Stimulated activated CD4-positive, alpha-beta T cell treated with anti-CD3 and anti-CD28 coated beads, Interleukin-4, amount 100 ng/mL, for 48 hours (primary cell): ENCODE measurements around the gene MYO9B.

Source experiments
- DNase-seq, 2 donors: peaks; one replicate each; pipeline ENCODE4 v3.0.0-alpha.2; 2020; ENCODE audit warnings: low read depth in 2 of 2

The MYO9B gene

DNA sequence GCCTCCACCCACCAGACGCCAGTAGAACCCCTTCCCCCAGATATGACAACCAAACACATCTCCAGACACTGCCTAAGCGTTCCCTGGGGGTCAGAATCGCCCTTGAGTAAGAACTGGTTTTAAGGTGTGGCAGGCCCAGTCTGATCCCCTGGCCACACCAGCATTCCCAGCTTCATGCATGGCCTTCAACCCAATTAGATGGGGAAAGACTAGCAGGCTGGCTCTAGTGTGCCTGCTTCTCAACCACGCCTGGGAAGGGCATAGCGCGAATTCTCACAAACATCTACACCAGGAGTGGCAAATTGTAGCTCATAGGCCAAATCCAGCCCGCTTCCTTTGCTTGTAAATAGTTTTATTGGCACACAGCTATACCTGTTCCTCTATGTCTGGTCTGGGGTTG lies 13.9 kb upstream of the MYO9B start:
- DNase-seq: no peak

DNA sequence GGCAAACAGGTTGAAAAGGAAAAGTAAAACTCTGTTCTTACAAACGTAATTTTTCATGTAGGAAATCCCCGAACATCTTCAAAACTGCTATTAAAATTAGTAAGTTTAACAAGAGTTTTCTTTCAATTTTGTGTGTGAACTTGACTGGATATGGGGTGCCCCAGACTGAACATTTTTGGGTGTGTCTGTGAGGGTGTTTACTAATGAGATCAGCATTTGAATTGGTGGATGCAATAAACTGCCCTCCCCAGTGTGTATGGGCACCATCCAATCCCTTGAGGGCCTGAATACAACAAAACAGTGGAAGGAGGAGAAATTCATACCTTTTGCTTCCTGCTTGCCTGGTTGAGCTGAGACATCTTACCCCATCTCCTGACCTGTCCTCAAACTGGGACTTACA lies 12.1 kb upstream of the MYO9B start:
- no peak for DNase-seq

GRCh38 chr19:17069193-17069592 lies 6.4 kb upstream of the MYO9B start:
- DNase-seq: no peak

- no peak for DNase-seq
Observed at GRCh38 chr19:17070421-17070820, 5.2 kb upstream of the MYO9B start.

DNA sequence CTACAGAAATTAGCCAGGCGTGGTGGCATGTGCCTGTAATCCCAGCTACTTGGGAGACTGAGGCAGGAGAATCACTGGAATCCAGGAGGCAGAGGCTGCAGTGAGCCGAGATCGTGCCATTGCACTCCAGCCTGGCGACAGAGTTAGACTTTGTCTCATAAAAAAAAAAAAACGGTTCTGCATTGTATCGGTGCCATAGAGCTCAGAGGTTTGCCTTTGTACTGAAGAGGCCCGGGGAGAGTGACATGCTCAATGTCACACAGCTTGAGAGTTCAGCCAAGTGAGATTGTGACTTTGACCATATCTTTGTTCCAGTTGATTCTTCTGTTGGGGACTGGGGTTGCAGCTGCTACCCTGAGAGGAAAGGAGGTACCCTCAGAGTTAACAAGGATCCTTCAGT lies 4.7 kb upstream of the MYO9B start:
- DNase-seq: no peak

GRCh38 chr19:17073869-17074633 lies 1.5 kb upstream of the MYO9B start:
- no peak for DNase-seq

DNA sequence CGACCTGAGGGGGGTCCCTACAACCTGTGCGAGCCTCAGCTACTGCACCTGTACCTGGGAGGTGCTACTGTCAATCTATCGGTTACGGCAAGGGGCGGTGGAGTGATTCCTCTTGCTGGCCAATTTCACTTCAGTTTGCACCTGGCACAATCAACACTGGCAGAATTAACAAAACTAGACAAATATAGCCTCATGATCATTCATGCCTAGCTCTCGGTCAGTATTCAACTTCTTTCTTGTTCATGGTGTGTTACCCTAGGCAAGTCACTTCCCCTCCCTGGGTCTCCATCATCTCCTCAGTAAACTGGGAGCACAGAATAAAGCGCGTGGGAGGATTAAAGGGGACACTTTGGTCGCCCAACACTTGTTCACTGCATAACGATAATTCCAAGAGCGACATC lies 943 bp upstream of the MYO9B start:
- no peak for DNase-seq

DNA sequence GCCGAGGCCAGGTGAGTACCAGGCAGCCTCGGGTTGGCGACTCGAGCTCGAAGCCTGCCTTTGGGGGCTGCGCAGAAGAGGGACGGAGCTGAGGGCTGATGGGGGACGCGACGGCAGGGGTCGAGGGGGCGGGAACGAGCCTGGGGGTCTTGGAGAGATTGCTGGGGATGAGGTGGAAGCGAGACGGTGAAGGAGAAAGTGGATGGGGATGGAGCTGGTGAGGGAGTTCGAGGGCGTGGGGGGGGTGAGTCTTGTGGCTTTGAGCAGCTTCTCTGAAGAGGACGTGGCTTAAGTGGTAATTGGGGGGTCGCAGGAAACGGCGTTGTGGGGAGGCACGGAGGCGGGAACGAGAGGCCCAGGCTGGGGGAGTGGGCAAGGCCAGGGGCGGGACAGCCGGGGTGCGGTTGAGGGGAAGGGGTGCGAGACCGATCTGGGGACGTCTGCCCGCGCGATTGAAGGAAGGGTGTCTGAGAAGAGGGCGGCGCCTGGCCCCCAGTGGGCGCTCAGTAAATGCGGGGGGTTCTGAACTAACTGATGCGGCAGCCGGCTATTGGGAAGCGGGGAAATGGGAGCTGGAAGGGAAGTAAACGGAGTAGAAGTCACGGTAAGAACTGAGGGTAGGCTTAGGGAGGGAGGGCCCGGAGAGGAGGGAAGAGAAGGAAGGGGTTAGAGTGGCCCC lies 426 bp downstream of the MYO9B start:
- DNase-seq: peak; percentile 25 to 26

- DNase-seq: no peak
Observed at GRCh38 chr19:17076543-17076991, 990 bp downstream of the MYO9B start.

- DNase-seq: no peak
Observed at GRCh38 chr19:17077447-17078028, 2.0 kb downstream of the MYO9B start.

DNA sequence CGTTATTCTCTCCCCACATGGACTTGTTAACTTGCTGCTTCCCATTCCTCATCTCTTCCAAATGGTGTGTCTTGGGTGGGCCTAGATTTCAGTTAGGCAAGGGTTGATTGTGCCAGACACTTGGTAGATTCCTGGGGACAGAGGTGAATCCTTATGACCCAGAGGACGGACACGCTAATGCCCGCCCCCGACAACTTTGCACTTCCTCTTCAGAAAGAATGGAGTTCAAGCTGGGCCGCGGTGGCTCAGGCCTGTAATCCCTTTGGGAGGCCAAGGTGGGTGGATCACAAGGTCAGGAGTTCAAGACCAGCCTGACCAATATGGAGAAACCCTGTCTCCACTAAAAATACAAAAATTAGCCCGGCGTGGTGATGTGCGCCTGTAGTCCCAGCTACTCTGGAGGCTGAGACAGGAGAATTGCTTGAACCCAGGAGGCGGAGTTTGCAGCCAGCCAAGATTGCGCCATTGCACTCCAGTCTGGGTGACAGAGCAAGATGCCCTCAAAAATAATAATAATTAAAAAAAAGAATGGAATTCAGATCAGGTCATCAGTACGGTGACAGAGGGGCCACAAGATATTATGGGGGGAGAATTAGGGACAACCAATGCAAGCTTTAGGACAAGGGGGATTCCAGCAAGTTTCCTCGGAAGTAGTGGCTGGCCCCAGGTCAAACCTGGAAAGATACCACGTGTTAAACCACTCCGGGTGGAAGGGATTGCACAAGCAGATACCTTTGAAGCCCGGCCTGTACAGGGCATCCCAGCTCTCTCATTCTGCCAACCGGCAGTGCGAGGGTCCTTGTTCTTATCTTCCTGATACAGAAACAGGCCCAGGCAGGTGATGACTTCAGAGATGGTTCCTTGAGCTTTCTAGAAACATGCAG lies 2.7 kb downstream of the MYO9B start:
- DNase-seq: no peak

DNA sequence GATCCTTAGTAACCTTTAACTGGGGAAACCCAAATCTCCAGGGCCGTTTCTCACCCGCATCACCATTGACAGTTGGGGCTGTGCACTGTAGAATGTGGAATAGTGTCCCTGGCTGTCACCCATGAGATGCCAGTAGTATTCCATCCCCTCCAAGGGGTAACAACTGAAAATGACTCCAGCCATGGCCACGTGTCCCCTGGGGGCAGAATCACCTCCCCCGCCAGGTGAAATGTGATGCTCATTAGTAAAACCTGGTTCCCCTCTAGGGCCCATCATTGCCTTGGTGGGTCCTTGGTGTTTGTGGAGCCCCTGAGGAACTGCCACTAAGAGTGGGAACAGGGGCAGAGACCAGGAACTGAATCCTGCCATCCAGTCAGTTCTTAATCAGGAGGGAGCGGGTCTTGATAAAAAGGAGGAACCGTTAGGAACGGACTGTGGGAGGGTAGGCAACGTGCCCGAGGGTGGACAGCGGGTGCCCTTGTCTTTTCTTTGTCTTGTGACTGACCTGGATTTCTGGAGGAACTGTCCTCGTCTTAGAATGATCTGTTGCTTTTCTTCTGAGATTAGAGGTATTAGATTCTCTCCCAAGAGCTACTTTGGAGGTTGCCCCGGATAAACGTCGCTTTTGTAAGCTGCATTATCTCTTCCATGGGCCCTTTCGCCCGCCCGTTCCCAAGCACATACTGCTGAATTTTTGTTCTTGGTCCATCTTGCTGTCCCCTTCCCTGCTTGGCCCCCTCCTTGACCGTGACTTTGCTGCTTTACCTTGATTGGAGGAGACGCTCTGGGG lies 3.5 kb downstream of the MYO9B start:
- no peak for DNase-seq

DNA sequence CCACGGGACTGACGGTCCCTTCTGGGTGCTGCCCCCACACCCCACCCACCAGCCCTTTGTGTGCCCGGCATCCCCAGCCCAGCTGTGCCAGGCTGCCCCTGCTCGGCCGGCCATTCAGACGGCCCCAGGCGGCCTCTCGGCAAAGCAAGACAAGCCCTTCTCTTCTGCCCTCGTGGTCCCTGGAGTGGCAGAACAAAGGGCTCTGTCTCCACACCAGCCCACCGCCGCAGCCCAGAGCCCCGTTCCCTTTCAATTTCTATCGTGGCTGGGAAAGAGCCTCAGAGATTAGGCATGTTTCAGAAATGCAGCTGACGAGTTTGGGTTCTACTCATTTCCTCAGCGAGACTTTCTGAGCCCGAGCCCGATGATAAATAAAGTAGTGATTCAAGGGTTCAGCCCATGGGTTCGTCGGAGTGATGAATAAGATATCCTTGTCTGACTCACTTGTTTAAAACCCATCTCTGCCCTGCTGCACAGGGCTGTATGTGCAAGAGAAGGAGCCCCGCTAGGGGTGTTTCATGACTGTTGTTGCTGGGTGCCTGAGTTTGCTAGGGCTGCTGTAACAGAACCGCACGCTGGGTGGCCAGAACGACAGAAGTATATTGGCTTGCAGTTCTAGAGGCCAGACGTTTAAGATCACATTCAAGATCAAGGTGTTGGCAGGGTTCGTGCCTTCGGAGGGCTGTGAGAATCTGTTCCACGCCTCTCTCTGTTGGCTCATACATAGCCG lies 4.3 kb downstream of the MYO9B start:
- peak; percentile 62 to 71 for DNase-seq

DNA sequence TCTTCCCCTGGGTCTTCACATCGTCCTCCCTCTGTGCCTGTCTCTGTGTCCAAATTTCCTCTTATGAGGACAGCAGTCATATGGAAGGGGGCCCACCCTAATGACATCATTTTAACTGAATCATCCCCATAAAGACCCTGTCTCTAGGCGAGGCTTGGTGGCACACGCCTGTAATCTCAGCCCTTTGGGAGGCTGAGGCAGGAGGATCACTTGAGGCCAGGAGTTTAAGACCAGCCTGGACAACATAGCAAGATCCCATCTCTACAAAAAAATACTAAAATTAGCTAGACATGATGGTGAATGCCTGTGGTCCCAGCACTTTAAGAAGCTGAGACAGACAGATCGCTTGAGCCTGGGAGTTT lies 4.8 kb downstream of the MYO9B start:
- DNase-seq: no peak

DNA sequence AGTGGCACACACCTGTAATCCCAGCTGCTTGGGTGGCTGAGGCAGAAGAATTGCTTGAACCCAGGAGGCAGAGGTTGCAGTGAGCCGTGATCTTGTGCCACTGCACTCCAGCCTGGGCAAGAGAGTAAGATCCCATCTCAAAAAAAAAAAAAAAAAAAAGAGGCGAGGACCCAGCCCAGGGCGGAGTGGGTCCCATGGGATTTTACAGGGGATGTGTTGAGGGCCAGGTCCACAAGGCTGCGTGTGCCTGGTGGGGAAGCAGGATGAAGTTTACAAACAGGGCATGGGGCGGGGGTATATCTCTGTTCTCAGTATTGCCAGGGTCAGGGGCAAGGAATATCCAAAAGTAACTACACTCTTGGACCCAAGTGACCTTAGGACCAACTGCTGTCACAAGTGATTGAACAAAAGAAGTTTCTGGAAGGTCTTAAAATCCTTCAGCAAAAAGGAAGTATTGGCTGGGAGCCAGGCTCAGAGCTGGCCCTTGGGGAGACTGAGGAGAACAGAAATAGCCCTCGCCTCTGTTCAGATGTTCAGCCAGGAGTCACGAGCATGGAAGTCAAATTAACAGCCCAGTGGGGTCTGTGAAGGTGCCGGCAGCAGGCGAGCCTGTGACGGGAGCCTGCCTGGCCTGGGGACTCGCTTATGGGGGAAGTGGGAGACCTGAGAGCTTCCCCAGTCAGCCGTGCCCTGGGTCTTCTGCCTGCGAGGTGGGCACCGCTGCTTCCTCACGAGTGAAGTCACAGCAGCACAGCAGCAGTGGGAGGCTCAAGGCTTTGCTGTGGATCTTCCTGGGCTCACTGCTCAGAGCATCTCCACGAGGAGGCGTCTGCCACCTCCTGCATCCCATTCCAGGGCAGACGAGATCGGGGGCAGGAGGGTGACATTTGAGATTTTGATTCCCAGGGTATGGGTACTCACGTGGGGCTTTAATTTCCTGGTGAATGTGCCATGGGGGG lies 6.4 kb downstream of the MYO9B start:
- no peak for DNase-seq

GRCh38 chr19:17086120-17086519 lies 10.5 kb downstream of the MYO9B start:
- no peak for DNase-seq

DNA sequence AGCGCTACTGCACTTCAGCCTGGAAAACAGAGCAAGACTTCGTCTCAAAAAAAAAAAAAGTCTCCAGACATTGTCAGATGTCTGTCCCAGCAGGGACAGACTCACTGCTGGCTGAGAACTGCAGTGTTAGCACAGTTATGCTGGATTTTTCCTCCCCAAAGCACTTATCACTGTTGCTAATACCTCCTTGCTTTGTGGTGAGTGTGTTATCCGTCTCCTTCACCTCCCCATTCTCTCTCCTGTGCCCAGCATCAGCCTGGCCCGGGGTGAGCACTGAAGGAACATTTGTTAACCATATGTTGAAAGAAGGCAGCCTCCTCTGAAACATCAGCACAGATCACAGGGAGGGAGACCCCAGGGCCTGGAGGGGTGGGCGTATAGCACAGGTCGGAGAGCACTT lies 11.3 kb downstream of the MYO9B start:
- DNase-seq: no peak

DNA sequence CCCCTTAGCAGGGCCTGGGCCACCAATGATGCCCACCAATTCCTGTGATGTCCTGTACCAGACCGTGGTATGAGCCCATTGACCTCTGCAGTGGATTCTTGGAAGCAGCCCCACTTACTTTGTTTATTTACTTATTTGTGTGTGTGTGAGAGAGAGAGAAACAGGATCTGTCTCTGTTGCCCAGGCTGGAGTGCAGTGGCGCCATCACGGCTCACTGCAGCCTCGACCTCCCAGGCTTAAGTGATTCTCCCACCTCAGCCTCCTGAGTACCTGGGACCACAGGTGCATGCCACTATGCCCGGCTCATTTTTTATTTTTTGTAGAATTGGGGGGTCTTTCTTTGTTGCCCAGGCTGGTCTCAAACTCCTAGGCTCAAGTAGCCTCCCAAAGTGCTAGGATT lies 13.0 kb downstream of the MYO9B start:
- DNase-seq: no peak

GRCh38 chr19:17090583-17090982 lies 15.0 kb downstream of the MYO9B start:
- no peak for DNase-seq
